Kidney epithelial cell (primary cell): ENCODE data around the gene SENP6. TPM values are rescaled to one million over a fixed set of nuclear protein-coding genes. Genes with fewer than 3 reads are reported as not detected.
"Not testable (repeated sequence)": the region's sequence is repeated elsewhere in the genome, so short reads cannot be mapped to it uniquely, and the experiment has no call there.

Source experiments
- DNase-seq: peaks from one replicate; pipeline ENCODE4 v3.0.0-alpha.2; 2010; ENCODE audit warnings: low read depth
- H3K27me3 ChIP-seq: 2 replicates; pipeline ENCODE4 v1.6.0; 2011; ENCODE audit warnings: low read length; ENCODE audit not compliant: control insufficient read depth, insufficient read depth
- H3K36me3 ChIP-seq: 2 replicates; pipeline ENCODE4 v1.5.1; 2011; ENCODE audit warnings: low read length; ENCODE audit not compliant: control insufficient read depth, insufficient read depth
- H3K4me3 ChIP-seq: 2 replicates; pipeline ENCODE4 v1.5.1; 2011; ENCODE audit warnings: low read depth, mild to moderate bottlenecking, control low read depth, low read length
- CTCF ChIP-seq: IDR thresholded peaks from 2 replicates; pipeline ENCODE4 v1.5.1; 2011; ENCODE audit warnings: mild to moderate bottlenecking, moderate library complexity, low read length, control low read depth, inconsistent platforms; ENCODE audit not compliant: insufficient read depth, poor library complexity, severe bottlenecking
- total RNA-seq: library from RNA; depleted of rRNA; stranded (reverse); fragments of >200 nt; gene quantifications from 2 replicates; pipeline ENCODE4 v1.2.3, GENCODE V29; 2015

Gene SENP6
- total RNA-seq, 1 donor from 2014 or later, result 68.5 TPM

- H3K4me3 ChIP-seq, result no peak overlapping the region
- no peak for DNase-seq
- no peaks in the 10 kb centered on the region for H3K27me3 ChIP-seq
- no peaks in the 10 kb centered on the region for H3K36me3 ChIP-seq
- no peak for TF ChIP-seq CTCF
Observed at GRCh38 chr6:75719133-75719532, 117.5 kb downstream of the SENP6 start.

GRCh38 chr6:75723382-75723781, 121.7 kb downstream of the SENP6 start:
- DNase-seq, result no peak
- Histone ChIP-seq H3K27me3 (no peaks in the 10 kb centered on the region), H3K4me3 (no peak overlapping the region), H3K36me3 (no peaks in the 10 kb centered on the region)
- no peak for TF ChIP-seq CTCF

- no peaks in the 10 kb centered on the region for H3K27me3 ChIP-seq
- no peak for TF ChIP-seq CTCF
- no peaks in the 10 kb centered on the region for H3K36me3 ChIP-seq
- no peak overlapping the region for H3K4me3 ChIP-seq
- DNase-seq, result no peak
Observed at GRCh38 chr6:75727206-75727605, 125.5 kb downstream of the SENP6 start.

- DNase-seq, result not testable (repeated sequence)
Observed at GRCh38 chr6:75731029-75731428, 129.3 kb downstream of the SENP6 start.

GRCh38 chr6:75735491-75736186, 134.0 kb downstream of the SENP6 start:
- Histone ChIP-seq H3K36me3 (no peaks in the 10 kb centered on the region), H3K27me3 (no peaks in the 10 kb centered on the region), H3K4me3 (no peak overlapping the region)
- TF ChIP-seq CTCF, result no peak
- no peak for DNase-seq

More at GRCh38 chr6:75731029-75731428, 129.3 kb downstream of the SENP6 start:
- H3K4me3 ChIP-seq, H3K36me3 ChIP-seq, H3K27me3 ChIP-seq: not testable (repeated sequence)

GRCh38 chr6:75743971-75744370, 142.3 kb downstream of the SENP6 start:
- no peaks in the 10 kb centered on the region for H3K27me3 ChIP-seq
- no peak for TF ChIP-seq CTCF
- H3K4me3 ChIP-seq, result no peak overlapping the region
- no peaks in the 10 kb centered on the region for H3K36me3 ChIP-seq
- DNase-seq, result no peak
